Psoas muscle (tissue), 8 donors: ENCODE measurements around the gene CCNK. TPM values are rescaled to one million over a fixed set of nuclear protein-coding genes. Genes with fewer than 3 reads are reported as not detected.

ENCODE experiments used
- ATAC-seq, 4 donors: fragments of 200-7000 bp; cut with Tn5 transposase; one replicate each; pipeline ENCODE4 v1.9.1; 2020; ENCODE audit warnings: moderate library complexity in 3 of 4, mild to moderate bottlenecking in 2 of 4
- DNase-seq, 2 donors: peaks; one replicate each; pipeline ENCODE4 v3.0.0-alpha.2; 2020
- H3K27ac ChIP-seq: fragments of 200-600 bp; one replicate; pipeline ENCODE4 v1.8.0; 2022
- H3K27me3 ChIP-seq, 3 donors: fragments of 200-600 bp in 1 of 3; one replicate each; pipeline versions ENCODE4 v1.6.1 to v1.8.0; 2013 to 2022; ENCODE audit warnings: low read length in 2 of 3, mild to moderate bottlenecking in 2 of 3, moderate library complexity in 1 of 3; ENCODE audit not compliant: insufficient read depth in 3 of 3
- H3K36me3 ChIP-seq, 2 donors: fragments of 200-600 bp in 1 of 2; one replicate each; pipeline versions ENCODE4 v1.6.1 to v1.8.0; 2013 to 2022; ENCODE audit warnings: low read depth in 1 of 2, mild to moderate bottlenecking in 1 of 2, moderate library complexity in 1 of 2; ENCODE audit not compliant: insufficient read depth in 1 of 2
- H3K4me1 ChIP-seq: fragments of 200-600 bp; one replicate; pipeline ENCODE4 v1.8.0; 2022
- H3K4me3 ChIP-seq: fragments of 200-600 bp; one replicate; pipeline ENCODE4 v1.8.0; 2022; ENCODE audit warnings: mild to moderate bottlenecking
- H3K9me3 ChIP-seq: fragments of 200-600 bp; one replicate; pipeline ENCODE4 v1.8.0; 2022
- WGBS, 3 donors: extraction: QIAGEN DNeasy Blood & Tissue Kit; methylation state at CpG; one replicate each; pipeline versions ENCODE4 v1.1.6 to v1.1.7; 2013; 5-methylcytosine and 5-hydroxymethylcytosine counted together
- intact Hi-C, 2 donors: fragments of 100-400 bp; cut with DNase I; formaldehyde crosslinking; loops; one replicate each; pipeline versions ENCODE4 v1.11.0 to v1.14.2; 2022
- polyA plus RNA-seq, 3 donors: library from polyadenylated mRNA; stranded (reverse); fragments of 200-250 nt; gene quantifications; one replicate each; pipeline ENCODE4 v1.2.3, GENCODE V29; 2013
- total RNA-seq, 4 donors: library from RNA; stranded (reverse); fragmentation: NEBNext Ultra II Directional in 2 of 4; extraction: Animal tissue kit (Norgen Biotek cat#: 25700) in 2 of 4; gene quantifications; one replicate each; pipeline versions ENCODE4 v1.2.1 to v1.2.4, GENCODE V29; 2021 to 2023
- TF ChIP-seq, protein P1 (sequence below): fragments of 200-600 bp; IDR thresholded peaks from one replicate; pipeline ENCODE4 v1.8.0; 2022; ENCODE audit warnings: antibody characterized with exemption
- donor health status: healthy with polysubstance abuse.
- donor health status: DM: no; HTN: no; CAD: no; lungs with moderate emphysema.
- donor health status: Bipolar disorder and iron deficiency.
- donor health status: healthy.
- donor health status: DM: yes; HTN: yes; CAD: no.
- donor health status: DM: no; HTN: no; CAD: no.
- donor health status: DM: no; HTN: no; CAD: no.
- donor health status: DM: yes; HTN: yes; CAD: no.

The CCNK gene
- total and polyA plus RNA-seq, 7 donors, result 17.6 to 53.2 (median 39.8) TPM

DNA sequence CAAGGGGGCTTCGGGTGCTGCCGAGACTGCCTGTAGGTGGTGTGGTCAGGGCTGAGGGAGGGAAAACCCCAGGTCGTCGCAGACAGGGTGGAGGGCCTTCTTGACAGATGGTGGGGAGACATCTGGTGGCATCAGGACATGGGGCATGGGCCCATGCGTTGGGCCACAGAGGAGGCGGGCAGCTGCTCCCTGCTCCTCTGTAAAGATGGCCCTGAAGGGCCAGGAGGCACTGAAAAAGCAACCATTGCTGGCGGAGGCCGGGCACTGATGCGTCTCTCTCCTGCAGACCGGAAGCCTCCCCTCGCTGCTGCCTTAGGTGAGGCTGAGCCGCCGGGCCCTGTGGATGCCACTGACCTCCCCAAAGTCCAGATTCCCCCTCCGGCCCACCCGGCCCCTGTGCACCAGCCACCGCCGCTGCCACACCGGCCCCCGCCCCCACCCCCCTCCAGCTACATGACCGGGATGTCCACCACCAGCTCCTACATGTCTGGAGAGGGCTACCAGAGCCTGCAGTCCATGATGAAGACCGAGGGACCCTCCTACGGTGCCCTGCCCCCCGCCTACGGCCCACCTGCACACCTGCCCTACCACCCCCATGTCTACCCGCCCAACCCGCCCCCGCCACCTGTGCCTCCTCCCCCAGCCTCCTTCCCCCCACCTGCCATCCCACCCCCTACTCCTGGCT is 28.8 kb downstream of the CCNK start:
- Histone ChIP-seq H3K27ac (no peak overlapping the region), H3K36me3 (peaks cover 11 to 88% of the 10 kb centered on the region in 2 donors)
- intact Hi-C loops, result loop anchor here in 1 of 2 donors (10.0 kb wide), 1 partner anchor 395 kb away; no protein-coding TSS in a partner anchor

GRCh38 chr14:99510556-99511139 is 29.4 kb downstream of the CCNK start:
- 74 to 83% (median 80%) methylated on average over 12 to 15 of the region's 15 CpGs for WGBS, 3 donors

More for the DNA sequence above, 28.8 kb downstream of the CCNK start:
- TF ChIP-seq, protein P1, sequence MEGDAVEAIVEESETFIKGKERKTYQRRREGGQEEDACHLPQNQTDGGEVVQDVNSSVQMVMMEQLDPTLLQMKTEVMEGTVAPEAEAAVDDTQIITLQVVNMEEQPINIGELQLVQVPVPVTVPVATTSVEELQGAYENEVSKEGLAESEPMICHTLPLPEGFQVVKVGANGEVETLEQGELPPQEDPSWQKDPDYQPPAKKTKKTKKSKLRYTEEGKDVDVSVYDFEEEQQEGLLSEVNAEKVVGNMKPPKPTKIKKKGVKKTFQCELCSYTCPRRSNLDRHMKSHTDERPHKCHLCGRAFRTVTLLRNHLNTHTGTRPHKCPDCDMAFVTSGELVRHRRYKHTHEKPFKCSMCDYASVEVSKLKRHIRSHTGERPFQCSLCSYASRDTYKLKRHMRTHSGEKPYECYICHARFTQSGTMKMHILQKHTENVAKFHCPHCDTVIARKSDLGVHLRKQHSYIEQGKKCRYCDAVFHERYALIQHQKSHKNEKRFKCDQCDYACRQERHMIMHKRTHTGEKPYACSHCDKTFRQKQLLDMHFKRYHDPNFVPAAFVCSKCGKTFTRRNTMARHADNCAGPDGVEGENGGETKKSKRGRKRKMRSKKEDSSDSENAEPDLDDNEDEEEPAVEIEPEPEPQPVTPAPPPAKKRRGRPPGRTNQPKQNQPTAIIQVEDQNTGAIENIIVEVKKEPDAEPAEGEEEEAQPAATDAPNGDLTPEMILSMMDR, result no peak
- DNase-seq (no peak), ATAC-seq (no peak)
- Histone ChIP-seq H3K4me1 (no peaks in the 10 kb centered on the region), H3K4me3 (no peak overlapping the region), H3K9me3 (no peaks in the 10 kb centered on the region), H3K27me3 (no peaks in the 10 kb centered on the region)
- WGBS, 3 donors, result 92 to 97% (median 92%) methylated on average over 16 to 27 of the region's 27 CpGs

DNA sequence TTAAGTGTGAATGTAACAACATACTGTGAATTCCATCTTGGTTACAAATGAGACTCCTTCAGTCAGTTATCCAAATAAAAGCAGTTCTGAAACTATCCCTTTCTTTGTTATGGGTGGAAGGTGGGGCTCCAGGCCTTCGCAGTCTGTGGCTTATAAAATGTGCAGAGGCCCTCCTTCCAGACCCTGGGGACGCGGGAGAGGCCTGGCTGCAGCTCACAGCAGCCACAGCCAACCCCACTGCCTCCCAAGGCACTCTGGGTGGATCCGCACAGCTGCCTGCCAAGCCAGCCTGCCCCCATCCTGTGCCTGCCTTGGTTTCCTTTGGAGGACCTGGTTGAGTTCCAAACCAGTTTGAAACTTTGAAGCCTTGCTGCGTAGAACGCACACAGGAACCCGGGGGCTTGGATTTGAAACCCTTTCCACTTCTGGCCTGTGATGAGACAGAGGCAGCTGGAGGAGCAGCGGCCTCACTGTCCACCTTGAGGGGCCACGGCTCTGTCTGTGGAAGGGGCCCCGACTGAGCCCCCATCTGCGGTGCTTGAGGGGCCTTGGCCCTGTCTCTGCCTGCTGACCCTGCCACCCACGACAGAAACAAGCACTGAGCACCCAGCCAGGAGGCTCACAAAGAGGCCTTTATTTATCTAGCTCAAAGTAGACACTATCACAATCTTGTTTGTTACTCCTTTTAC is 30.4 kb downstream of the CCNK start:
- H3K9me3 ChIP-seq, result no peaks in the 10 kb centered on the region
- intact Hi-C loops, result loop anchor here in 1 of 2 donors (10.0 kb wide), 1 partner anchor 393 kb away; no protein-coding TSS in a partner anchor
- no peak overlapping the region for H3K4me3 ChIP-seq
- TF ChIP-seq, protein P1, result no peak
- H3K27me3 ChIP-seq, result no peaks in the 10 kb centered on the region
- ATAC-seq (no peak), DNase-seq (peak in 1 of 2 donors; percentile 61)
- H3K27ac ChIP-seq, result no peak overlapping the region
- no peaks in the 10 kb centered on the region for H3K4me1 ChIP-seq
- WGBS, 3 donors, result 70 to 82% (median 71%) methylated on average over 12 of the region's 12 CpGs
- peaks cover 5 to 76% of the 10 kb centered on the region in 2 donors for H3K36me3 ChIP-seq

More at GRCh38 chr14:99510556-99511139, 29.4 kb downstream of the CCNK start:
- Histone ChIP-seq H3K4me3 (no peak overlapping the region), H3K27me3 (no peaks in the 10 kb centered on the region), H3K9me3 (no peaks in the 10 kb centered on the region), H3K36me3 (peaks cover 11 to 85% of the 10 kb centered on the region in 2 donors), H3K27ac (no peak overlapping the region), H3K4me1 (no peaks in the 10 kb centered on the region)
- DNase-seq (no peak), ATAC-seq (no peak)
- intact Hi-C loops, result loop anchor here in 1 of 2 donors (10.0 kb wide), 1 partner anchor 394 kb away; no protein-coding TSS in a partner anchor
- TF ChIP-seq, protein P1, result no peak

GRCh38 chr14:99512110-99512449 is 30.9 kb downstream of the CCNK start:
- DNase-seq (no peak), ATAC-seq (no peak)
- H3K4me3 ChIP-seq, result no peak overlapping the region
- intact Hi-C loops, result loop anchor here in 1 of 2 donors (10.0 kb wide), 1 partner anchor 393 kb away; no protein-coding TSS in a partner anchor
- 71 to 83% (median 73%) methylated on average over 10 of the region's 10 CpGs for WGBS, 3 donors
- H3K4me1 ChIP-seq, result no peaks in the 10 kb centered on the region
- peaks cover 0 to 71% of the 10 kb centered on the region in 2 donors for H3K36me3 ChIP-seq
- H3K9me3 ChIP-seq, result no peaks in the 10 kb centered on the region
- H3K27me3 ChIP-seq, result no peaks in the 10 kb centered on the region
- H3K27ac ChIP-seq, result no peak overlapping the region
- TF ChIP-seq, protein P1, result no peak
